Thoracic aorta (tissue), 2 donors: Measurements from ENCODE around the gene S100A11. TPM values are rescaled to one million over a fixed set of nuclear protein-coding genes. Genes with fewer than 3 reads are reported as not detected.

Experiments used
- ATAC-seq: fragments of 150-250 bp; one replicate; pipeline ENCODE4 v1.8.0; 2017; ENCODE audit warnings: low read depth; ENCODE audit not compliant: insufficient number of reproducible peaks, low FRiP score
- DNase-seq: peaks from one replicate; pipeline ENCODE4 v3.0.0-alpha.2; 2020; ENCODE audit warnings: low spot score
- H3K27ac ChIP-seq, 2 donors: fragments of 200-600 bp; sonication (generic); 1 replicate in 1 of 2; 2 replicates in 1 of 2; pipeline ENCODE4 v1.5.1; 2016; ENCODE audit warnings: mild to moderate bottlenecking in 2 of 2, moderate library complexity in 2 of 2
- H3K27me3 ChIP-seq: fragments of 200-600 bp; sonication (generic); replicated peaks from 2 replicates; pipeline ENCODE4 v1.6.0; 2016; ENCODE audit warnings: mild to moderate bottlenecking; ENCODE audit not compliant: insufficient read depth
- H3K36me3 ChIP-seq: fragments of 200-600 bp; sonication (generic); one replicate; pipeline ENCODE4 v1.5.1; 2016
- H3K4me1 ChIP-seq, 2 donors: fragments of 200-600 bp; sonication (generic); 1 replicate in 1 of 2; 2 replicates in 1 of 2; pipeline versions ENCODE4 v1.5.1 to v1.6.0; 2016; ENCODE audit warnings: low read depth in 2 of 2, mild to moderate bottlenecking in 1 of 2; ENCODE audit not compliant: control insufficient read depth in 1 of 2
- H3K4me3 ChIP-seq: fragments of 200-600 bp; sonication (generic); 2 replicates; pipeline ENCODE4 v1.5.1; 2016; ENCODE audit warnings: mild to moderate bottlenecking
- H3K9me3 ChIP-seq: fragments of 200-600 bp; sonication (generic); 2 replicates; pipeline ENCODE4 v1.5.1; 2016
- CTCF ChIP-seq: fragments of 200-600 bp; sonication (generic); IDR thresholded peaks from one replicate; pipeline ENCODE4 v1.5.1; 2019; ENCODE audit warnings: antibody characterized with exemption
- total RNA-seq, 2 donors: library from RNA; depleted of rRNA; stranded (reverse); fragments of >200 nt; gene quantifications; one replicate each; pipeline versions ENCODE4 v1.1.0 to v1.2.3, GENCODE V29; 2016

Gene S100A11
- total RNA-seq, 2 donors from 2014 or later = 196 to 210 TPM

GRCh38 chr1:151993084-151993733 lies 43.6 kb downstream of the S100A11 start:
- ATAC-seq = no peak
- H3K27ac ChIP-seq = peak overlapping the region; percentile 84 to 88
- no peaks in the 10 kb centered on the region for H3K9me3 ChIP-seq
- no peaks in the 10 kb centered on the region for H3K36me3 ChIP-seq
- no peak for TF ChIP-seq CTCF
- no peak for DNase-seq
- H3K4me3 ChIP-seq = peak overlapping the region; percentile 85
- H3K27me3 ChIP-seq = no peaks in the 10 kb centered on the region
- H3K4me1 ChIP-seq = peaks cover 43 to 60% of the 10 kb centered on the region in 2 donors

- DNase-seq = peak; percentile 76
- Histone ChIP-seq H3K36me3 (no peaks in the 10 kb centered on the region), H3K4me3 (peak overlapping the region; percentile 85), H3K9me3 (no peaks in the 10 kb centered on the region), H3K27ac (peak overlapping the region; percentile 84 to 88), H3K4me1 (peaks cover 49 to 67% of the 10 kb centered on the region in 2 donors), H3K27me3 (no peaks in the 10 kb centered on the region)
- ATAC-seq = no peak
- no peak for TF ChIP-seq CTCF
These were observed 44.3 kb downstream of the S100A11 start for GRCh38 chr1:151992303-151993083.

GRCh38 chr1:151991663-151992302 lies 45.0 kb downstream of the S100A11 start:
- H3K36me3 ChIP-seq = no peaks in the 10 kb centered on the region
- TF ChIP-seq CTCF = no peak
- peak overlapping the region; percentile 21 to 88 for H3K27ac ChIP-seq
- no peaks in the 10 kb centered on the region for H3K9me3 ChIP-seq
- DNase-seq (no peak), ATAC-seq (no peak)
- H3K4me3 ChIP-seq = peak overlapping the region; percentile 85
- peaks cover 49 to 68% of the 10 kb centered on the region in 2 donors for H3K4me1 ChIP-seq
- no peaks in the 10 kb centered on the region for H3K27me3 ChIP-seq

GRCh38 chr1:151990856-151991198 lies 46.0 kb downstream of the S100A11 start:
- TF ChIP-seq CTCF = no peak
- no peaks in the 10 kb centered on the region for H3K9me3 ChIP-seq
- H3K4me1 ChIP-seq = peaks cover 49 to 68% of the 10 kb centered on the region in 2 donors
- H3K27ac ChIP-seq = peak overlapping the region; percentile 16 to 88
- H3K36me3 ChIP-seq = peaks cover under 1% of the 10 kb centered on the region
- DNase-seq = no peak
- no peaks in the 10 kb centered on the region for H3K27me3 ChIP-seq
- ATAC-seq = no peak
- H3K4me3 ChIP-seq = no peak overlapping the region
